WERI-Rb-1 (cell line): ENCODE measurements around the gene KSR2.

Experiments used
- DNase-seq: peaks from one replicate; pipeline ENCODE4 v3.0.0-alpha.2; 2020
- H3K27ac ChIP-seq: fragments of 250-450 bp; sonication (Bioruptor Pico); 2 replicates; pipeline ENCODE4 v1.5.1; 2020; ENCODE audit warnings: mild to moderate bottlenecking, moderate library complexity
- H3K27me3 ChIP-seq: fragments of 250-450 bp; sonication (Bioruptor Pico); 2 replicates; pipeline ENCODE4 v1.5.1; 2021; ENCODE audit warnings: mild to moderate bottlenecking, low read depth, moderate library complexity; ENCODE audit not compliant: insufficient read depth, severe bottlenecking
- H3K36me3 ChIP-seq: fragments of 250-450 bp; sonication (Bioruptor Pico); 2 replicates; pipeline ENCODE4 v1.5.1; 2020; ENCODE audit warnings: mild to moderate bottlenecking, moderate library complexity
- H3K4me3 ChIP-seq: 2 replicates; pipeline ENCODE4 v1.5.1; 2011; ENCODE audit warnings: low read depth, mild to moderate bottlenecking, control low read depth, low read length
- H3K9me3 ChIP-seq: fragments of 250-450 bp; sonication (Bioruptor Pico); 2 replicates; pipeline ENCODE4 v1.5.1; 2021; ENCODE audit warnings: mild to moderate bottlenecking, moderate library complexity; ENCODE audit not compliant: severe bottlenecking
- TF ChIP-seq, protein P1 (sequence below): IDR thresholded peaks from 2 replicates; pipeline ENCODE4 v1.5.1; 2011; ENCODE audit warnings: low read depth, mild to moderate bottlenecking, control low read depth, inconsistent platforms, low read length

The KSR2 gene

DNA sequence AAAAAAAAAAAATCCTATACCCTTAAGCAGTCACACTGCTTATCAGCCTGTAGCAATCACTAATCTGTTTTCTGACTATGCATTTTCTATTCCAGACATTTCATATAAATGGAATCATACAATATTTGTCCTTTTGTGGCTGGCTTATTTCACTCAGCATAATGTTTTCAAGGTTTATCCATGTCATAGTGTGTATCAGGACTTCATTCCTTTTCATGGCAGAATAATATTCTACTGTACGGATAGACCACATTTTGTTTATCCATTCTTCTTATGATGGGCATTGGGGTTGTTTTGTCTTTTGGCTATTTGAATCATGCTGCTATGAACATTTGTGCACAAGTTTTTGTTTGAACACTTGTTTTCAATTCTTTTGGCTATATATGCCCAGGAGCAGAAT, 8.6 kb upstream of the KSR2 start:
- DNase-seq, result no peak
- no peak overlapping the region for H3K4me3 ChIP-seq
- TF ChIP-seq, protein P1, sequence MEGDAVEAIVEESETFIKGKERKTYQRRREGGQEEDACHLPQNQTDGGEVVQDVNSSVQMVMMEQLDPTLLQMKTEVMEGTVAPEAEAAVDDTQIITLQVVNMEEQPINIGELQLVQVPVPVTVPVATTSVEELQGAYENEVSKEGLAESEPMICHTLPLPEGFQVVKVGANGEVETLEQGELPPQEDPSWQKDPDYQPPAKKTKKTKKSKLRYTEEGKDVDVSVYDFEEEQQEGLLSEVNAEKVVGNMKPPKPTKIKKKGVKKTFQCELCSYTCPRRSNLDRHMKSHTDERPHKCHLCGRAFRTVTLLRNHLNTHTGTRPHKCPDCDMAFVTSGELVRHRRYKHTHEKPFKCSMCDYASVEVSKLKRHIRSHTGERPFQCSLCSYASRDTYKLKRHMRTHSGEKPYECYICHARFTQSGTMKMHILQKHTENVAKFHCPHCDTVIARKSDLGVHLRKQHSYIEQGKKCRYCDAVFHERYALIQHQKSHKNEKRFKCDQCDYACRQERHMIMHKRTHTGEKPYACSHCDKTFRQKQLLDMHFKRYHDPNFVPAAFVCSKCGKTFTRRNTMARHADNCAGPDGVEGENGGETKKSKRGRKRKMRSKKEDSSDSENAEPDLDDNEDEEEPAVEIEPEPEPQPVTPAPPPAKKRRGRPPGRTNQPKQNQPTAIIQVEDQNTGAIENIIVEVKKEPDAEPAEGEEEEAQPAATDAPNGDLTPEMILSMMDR, result no peak
- no peaks in the 10 kb centered on the region for H3K9me3 ChIP-seq
- no peaks in the 10 kb centered on the region for H3K36me3 ChIP-seq
- no peaks in the 10 kb centered on the region for H3K27me3 ChIP-seq
- H3K27ac ChIP-seq, result no peak overlapping the region

DNA sequence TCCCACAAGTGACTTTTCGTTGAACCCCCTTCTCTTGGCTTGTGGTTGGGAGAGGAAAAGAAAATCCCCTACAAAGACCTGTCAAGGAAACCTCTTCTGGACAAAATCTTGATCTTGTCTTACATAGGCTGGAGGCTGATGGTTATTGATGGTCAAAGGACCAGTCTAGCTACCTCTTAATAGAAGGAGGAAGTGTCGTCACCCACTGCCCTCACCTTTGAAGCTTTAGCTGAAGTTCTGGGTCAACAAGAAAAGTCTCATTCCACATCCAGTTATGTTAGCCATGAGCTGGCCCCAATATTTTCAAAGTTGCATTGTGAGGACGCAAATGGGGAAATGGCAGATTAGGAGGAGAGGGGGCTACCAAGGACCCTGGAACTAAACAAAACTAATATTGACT, 6.2 kb upstream of the KSR2 start:
- no peak overlapping the region for H3K27ac ChIP-seq
- peaks cover 11% of the 10 kb centered on the region for H3K9me3 ChIP-seq
- H3K4me3 ChIP-seq, result no peak overlapping the region
- no peaks in the 10 kb centered on the region for H3K36me3 ChIP-seq
- no peaks in the 10 kb centered on the region for H3K27me3 ChIP-seq
- TF ChIP-seq, protein P1, result no peak
- DNase-seq, result no peak

DNA sequence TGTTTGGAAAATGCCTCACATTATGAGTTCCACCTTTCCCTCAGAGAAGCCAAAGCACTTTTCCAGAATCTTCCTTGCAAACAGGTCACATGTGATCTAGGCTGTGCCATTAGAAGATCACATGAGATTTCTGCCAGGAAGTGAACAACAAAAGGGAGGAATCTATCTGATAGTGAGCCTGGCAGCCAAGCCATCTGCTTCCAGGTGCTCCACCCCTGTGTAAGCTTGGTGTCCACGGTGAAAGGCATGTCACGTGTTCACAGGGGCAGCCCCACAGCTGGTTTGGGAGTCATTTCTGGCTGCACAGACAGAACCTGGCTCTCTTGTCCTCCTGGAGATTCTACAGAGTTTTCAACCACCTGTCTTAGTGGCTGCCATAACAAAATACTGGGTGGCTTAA, 3.5 kb upstream of the KSR2 start:
- Histone ChIP-seq H3K4me3 (no peak overlapping the region), H3K27me3 (peaks cover 4% of the 10 kb centered on the region), H3K9me3 (peaks cover 11% of the 10 kb centered on the region), H3K27ac (no peak overlapping the region), H3K36me3 (no peaks in the 10 kb centered on the region)
- TF ChIP-seq, protein P1, result no peak
- no peak for DNase-seq

GRCh38 chr12:117970334-117970733, 1.5 kb upstream of the KSR2 start:
- DNase-seq, result no peak
- peaks cover 4% of the 10 kb centered on the region for H3K27me3 ChIP-seq
- peaks cover 11% of the 10 kb centered on the region for H3K9me3 ChIP-seq
- H3K4me3 ChIP-seq, result no peak overlapping the region
- no peak overlapping the region for H3K27ac ChIP-seq
- no peaks in the 10 kb centered on the region for H3K36me3 ChIP-seq
- TF ChIP-seq, protein P1, result no peak

- peak overlapping the region; percentile 59 for H3K27ac ChIP-seq
- H3K27me3 ChIP-seq, result peaks cover 4% of the 10 kb centered on the region
Observed at GRCh38 chr12:117968151-117968789, 520 bp downstream of the KSR2 start.

More at GRCh38 chr12:117968151-117968789, 520 bp downstream of the KSR2 start:
- H3K36me3 ChIP-seq, result no peaks in the 10 kb centered on the region
- H3K4me3 ChIP-seq, result peak overlapping the region; percentile 54
- TF ChIP-seq, protein P1, result no peak
- no peak for DNase-seq
- peaks cover 11% of the 10 kb centered on the region for H3K9me3 ChIP-seq
